ENCODE measurements around the gene RAB11FIP4.

DNA sequence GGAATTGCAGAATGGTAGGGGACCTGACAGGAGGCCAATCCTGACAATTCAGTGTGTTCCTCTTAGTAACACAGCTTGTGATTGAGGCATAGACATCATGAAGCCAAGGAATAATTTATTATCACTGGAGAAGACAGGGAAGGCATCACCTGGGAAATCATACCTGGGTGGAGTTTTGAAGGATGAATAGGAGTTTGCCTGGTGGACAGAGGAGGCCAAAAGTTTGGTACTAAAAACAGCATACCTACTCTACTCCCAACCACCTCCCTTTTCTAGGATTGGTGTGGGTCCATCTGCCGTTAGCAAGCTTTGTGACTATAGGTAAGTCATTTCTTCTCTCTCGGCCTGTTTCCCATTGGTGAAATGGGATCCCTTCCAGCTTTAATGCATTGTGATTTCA, 88.0 kb downstream of the RAB11FIP4 start:
- no peak for TF ChIP-seq REST (IDR thresholded peaks at IDR 0.05; ENCODE audit: insufficient read depth in 1 of 2, low read depth in 2 of 2, low read length in 2 of 2)
- no peak for TF ChIP-seq TAF1 (IDR thresholded peaks at IDR 0.05; ENCODE audit: borderline replicate concordance, insufficient read depth, low read length)
- TF ChIP-seq SIN3A (IDR thresholded peaks at IDR 0.05; ENCODE audit: borderline replicate concordance, insufficient read depth, low read length) = no peak
- TF ChIP-seq POLR2AphosphoS5 (IDR thresholded peaks at IDR 0.05; ENCODE audit: low read depth, low read length) = no peak

All from PFSK-1 (cell line).